ENCODE results near the gene MEOX2. TPM values are rescaled to one million over a fixed set of nuclear protein-coding genes. Genes with fewer than 3 reads are reported as not detected.

Gene MEOX2
- total RNA-seq, 1 donor from 2014 or later: 24.8 TPM

DNA sequence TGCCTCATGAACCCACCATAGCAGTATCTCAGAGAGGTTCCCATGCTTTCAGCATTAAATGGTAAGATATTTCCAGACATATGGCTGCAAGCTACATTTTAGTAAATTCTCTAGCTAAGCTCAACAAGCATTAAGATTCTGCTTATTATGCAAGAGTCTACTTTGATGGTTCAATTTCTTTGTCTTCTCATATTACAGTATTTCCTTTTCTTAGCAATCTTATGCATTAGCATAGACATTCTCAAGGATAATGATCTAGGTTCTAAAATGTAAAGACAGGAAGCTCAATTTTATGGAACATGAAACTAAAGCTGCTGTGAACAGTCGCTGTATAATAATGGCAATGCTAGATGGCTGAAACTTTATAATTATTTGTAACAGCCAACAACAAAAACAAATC lies 39.2 kb downstream of the MEOX2 start:
- H3K4me3 Mint-ChIP-seq (ENCODE audit: unreplicated experiment): no peak overlapping the region
- peak overlapping the region; percentile 63 for H3K27ac Mint-ChIP-seq (ENCODE audit: unreplicated experiment)
- peaks cover 8% of the 10 kb centered on the region for H3K36me3 Mint-ChIP-seq (ENCODE audit: unreplicated experiment)
- no peak for DNase-seq (ENCODE audit: extremely low spot score, unreplicated experiment)
- H3K4me1 Mint-ChIP-seq (ENCODE audit: unreplicated experiment): peaks cover 73% of the 10 kb centered on the region
- peaks cover 3% of the 10 kb centered on the region for H3K9me3 Mint-ChIP-seq (ENCODE audit: unreplicated experiment)
- H3K27me3 Mint-ChIP-seq (ENCODE audit: unreplicated experiment): no peaks in the 10 kb centered on the region
- TF ChIP-seq, protein P1, sequence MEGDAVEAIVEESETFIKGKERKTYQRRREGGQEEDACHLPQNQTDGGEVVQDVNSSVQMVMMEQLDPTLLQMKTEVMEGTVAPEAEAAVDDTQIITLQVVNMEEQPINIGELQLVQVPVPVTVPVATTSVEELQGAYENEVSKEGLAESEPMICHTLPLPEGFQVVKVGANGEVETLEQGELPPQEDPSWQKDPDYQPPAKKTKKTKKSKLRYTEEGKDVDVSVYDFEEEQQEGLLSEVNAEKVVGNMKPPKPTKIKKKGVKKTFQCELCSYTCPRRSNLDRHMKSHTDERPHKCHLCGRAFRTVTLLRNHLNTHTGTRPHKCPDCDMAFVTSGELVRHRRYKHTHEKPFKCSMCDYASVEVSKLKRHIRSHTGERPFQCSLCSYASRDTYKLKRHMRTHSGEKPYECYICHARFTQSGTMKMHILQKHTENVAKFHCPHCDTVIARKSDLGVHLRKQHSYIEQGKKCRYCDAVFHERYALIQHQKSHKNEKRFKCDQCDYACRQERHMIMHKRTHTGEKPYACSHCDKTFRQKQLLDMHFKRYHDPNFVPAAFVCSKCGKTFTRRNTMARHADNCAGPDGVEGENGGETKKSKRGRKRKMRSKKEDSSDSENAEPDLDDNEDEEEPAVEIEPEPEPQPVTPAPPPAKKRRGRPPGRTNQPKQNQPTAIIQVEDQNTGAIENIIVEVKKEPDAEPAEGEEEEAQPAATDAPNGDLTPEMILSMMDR (IDR thresholded peaks at IDR 0.05): no peak

DNA sequence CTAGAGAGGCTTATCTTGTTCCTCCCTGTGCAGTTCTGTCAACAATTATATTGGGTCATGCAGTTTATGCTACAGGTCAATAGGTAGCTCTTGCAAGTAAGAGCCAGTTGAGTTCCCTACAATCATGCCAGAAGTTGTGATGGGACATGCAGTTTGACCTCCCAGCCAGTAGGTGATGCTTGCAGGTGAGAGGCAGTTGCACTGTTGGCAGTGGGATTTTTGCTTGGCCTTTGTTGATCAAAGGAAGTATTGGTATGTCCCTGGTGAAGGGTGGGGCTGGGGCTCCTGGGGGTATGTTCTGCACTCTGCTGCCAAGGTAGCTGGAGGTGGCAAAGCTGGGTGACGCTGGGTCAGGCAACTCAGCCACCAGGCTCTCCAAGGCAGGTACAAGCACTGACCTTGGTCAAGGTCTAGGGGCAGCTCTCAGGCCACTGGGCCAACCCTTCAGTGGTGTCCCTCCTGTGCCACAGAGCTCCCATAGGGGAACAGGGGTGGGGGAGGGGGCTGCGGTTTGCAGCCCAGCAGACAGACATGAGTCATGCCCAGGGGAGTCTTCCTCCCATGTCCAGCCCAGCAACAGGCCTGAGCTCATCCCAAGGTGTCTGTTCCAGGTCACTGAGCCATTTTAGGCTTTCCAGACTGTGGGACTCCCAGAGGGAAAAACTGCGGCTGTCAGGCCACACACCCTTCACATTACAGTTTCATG lies 43.3 kb downstream of the MEOX2 start:
- Mint-ChIP-seq H3K36me3 (ENCODE audit: unreplicated experiment) (peaks cover 16% of the 10 kb centered on the region), H3K27me3 (ENCODE audit: unreplicated experiment) (no peaks in the 10 kb centered on the region), H3K27ac (ENCODE audit: unreplicated experiment) (no peak overlapping the region), H3K9me3 (ENCODE audit: unreplicated experiment) (peaks cover 17% of the 10 kb centered on the region), H3K4me3 (ENCODE audit: unreplicated experiment) (no peak overlapping the region), H3K4me1 (ENCODE audit: unreplicated experiment) (peaks cover 45% of the 10 kb centered on the region)
- TF ChIP-seq, protein P1 (IDR thresholded peaks at IDR 0.05): no peak
- no peak for DNase-seq (ENCODE audit: extremely low spot score, unreplicated experiment)

GRCh38 chr7:15628876-15629275 lies 57.6 kb downstream of the MEOX2 start:
- no peak overlapping the region for H3K4me3 Mint-ChIP-seq (ENCODE audit: unreplicated experiment)
- H3K36me3 Mint-ChIP-seq (ENCODE audit: unreplicated experiment): peaks cover 11% of the 10 kb centered on the region
- peaks cover 5% of the 10 kb centered on the region for H3K9me3 Mint-ChIP-seq (ENCODE audit: unreplicated experiment)
- H3K27me3 Mint-ChIP-seq (ENCODE audit: unreplicated experiment): no peaks in the 10 kb centered on the region
- TF ChIP-seq, protein P1 (IDR thresholded peaks at IDR 0.05): no peak
- H3K4me1 Mint-ChIP-seq (ENCODE audit: unreplicated experiment): peaks cover 68% of the 10 kb centered on the region
- no peak for DNase-seq (ENCODE audit: extremely low spot score, unreplicated experiment)
- peak overlapping the region; percentile 80 for H3K27ac Mint-ChIP-seq (ENCODE audit: unreplicated experiment)

- Mint-ChIP-seq H3K36me3 (ENCODE audit: unreplicated experiment) (peaks cover 24% of the 10 kb centered on the region), H3K4me1 (ENCODE audit: unreplicated experiment) (peaks cover 80% of the 10 kb centered on the region), H3K9me3 (ENCODE audit: unreplicated experiment) (peaks cover 7% of the 10 kb centered on the region), H3K27ac (ENCODE audit: unreplicated experiment) (peak overlapping the region; percentile 91), H3K27me3 (ENCODE audit: unreplicated experiment) (no peaks in the 10 kb centered on the region), H3K4me3 (ENCODE audit: unreplicated experiment) (no peak overlapping the region)
- TF ChIP-seq, protein P1 (IDR thresholded peaks at IDR 0.05): no peak
- no peak for DNase-seq (ENCODE audit: extremely low spot score, unreplicated experiment)
Measured at GRCh38 chr7:15626041-15626440, 60.4 kb downstream of the MEOX2 start.

DNA sequence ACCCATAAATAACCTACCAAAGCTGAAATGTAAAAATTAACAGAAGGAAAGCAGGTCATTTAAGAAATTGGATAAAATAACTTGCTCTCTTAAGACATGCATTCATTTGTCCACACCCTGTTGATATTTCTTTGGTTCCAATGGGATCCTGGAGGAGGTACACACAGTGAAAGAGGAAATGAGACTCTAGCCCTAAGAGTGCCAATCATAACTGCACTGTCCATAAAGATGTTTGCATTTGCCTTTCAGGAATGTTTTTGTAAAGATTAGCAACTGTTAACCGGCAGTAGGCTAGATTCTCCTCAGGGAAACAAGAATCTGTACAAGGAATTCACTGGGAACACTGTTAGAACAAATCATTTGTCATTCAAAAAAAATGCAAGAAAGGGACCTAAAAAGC lies 61.0 kb downstream of the MEOX2 start:
- Mint-ChIP-seq H3K36me3 (ENCODE audit: unreplicated experiment) (peaks cover 24% of the 10 kb centered on the region), H3K27ac (ENCODE audit: unreplicated experiment) (peak overlapping the region; percentile 91)
- no peak for DNase-seq (ENCODE audit: extremely low spot score, unreplicated experiment)

More for the DNA sequence above, 61.0 kb downstream of the MEOX2 start:
- TF ChIP-seq, protein P1 (IDR thresholded peaks at IDR 0.05): no peak
- Mint-ChIP-seq H3K4me3 (ENCODE audit: unreplicated experiment) (no peak overlapping the region), H3K4me1 (ENCODE audit: unreplicated experiment) (peaks cover 86% of the 10 kb centered on the region), H3K9me3 (ENCODE audit: unreplicated experiment) (peaks cover 7% of the 10 kb centered on the region), H3K27me3 (ENCODE audit: unreplicated experiment) (no peaks in the 10 kb centered on the region)
